ENCODE results near the gene FOXK2. TPM values are rescaled to one million over a fixed set of nuclear protein-coding genes. Genes with fewer than 3 reads are reported as not detected.
A peak's percentile ranks its signal among the peaks of the same experiment; 100 is the strongest.

The FOXK2 gene
- total RNA-seq, 1 donor from 2014 or later, result 55.5 TPM

DNA sequence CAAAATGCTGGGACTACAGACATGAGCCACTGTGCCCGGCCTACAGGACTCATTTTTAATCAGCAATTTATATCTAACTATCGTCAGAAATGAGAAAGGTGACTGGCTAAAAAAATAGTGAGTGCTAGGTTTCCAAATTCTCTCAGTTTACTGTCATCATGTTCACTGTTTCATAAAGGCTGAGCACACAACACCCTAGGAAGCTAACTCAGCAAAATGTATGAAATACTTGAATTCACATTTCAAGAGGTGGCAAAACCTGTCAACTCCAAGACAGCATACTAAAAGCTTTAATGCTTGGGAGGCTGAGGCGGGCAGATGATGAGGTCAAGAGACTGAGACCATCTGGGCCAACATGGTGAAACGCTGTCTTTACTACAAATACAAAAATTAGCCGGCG lies 112.0 kb downstream of the FOXK2 start:
- TF ChIP-seq POLR2A (IDR thresholded peaks at IDR 0.05) (no peak), POLR2AphosphoS5 (IDR thresholded peaks at IDR 0.05; ENCODE audit: insufficient read depth in 1 of 2, low read depth in 1 of 2) (no peak)
- TF ChIP-seq, protein P1, sequence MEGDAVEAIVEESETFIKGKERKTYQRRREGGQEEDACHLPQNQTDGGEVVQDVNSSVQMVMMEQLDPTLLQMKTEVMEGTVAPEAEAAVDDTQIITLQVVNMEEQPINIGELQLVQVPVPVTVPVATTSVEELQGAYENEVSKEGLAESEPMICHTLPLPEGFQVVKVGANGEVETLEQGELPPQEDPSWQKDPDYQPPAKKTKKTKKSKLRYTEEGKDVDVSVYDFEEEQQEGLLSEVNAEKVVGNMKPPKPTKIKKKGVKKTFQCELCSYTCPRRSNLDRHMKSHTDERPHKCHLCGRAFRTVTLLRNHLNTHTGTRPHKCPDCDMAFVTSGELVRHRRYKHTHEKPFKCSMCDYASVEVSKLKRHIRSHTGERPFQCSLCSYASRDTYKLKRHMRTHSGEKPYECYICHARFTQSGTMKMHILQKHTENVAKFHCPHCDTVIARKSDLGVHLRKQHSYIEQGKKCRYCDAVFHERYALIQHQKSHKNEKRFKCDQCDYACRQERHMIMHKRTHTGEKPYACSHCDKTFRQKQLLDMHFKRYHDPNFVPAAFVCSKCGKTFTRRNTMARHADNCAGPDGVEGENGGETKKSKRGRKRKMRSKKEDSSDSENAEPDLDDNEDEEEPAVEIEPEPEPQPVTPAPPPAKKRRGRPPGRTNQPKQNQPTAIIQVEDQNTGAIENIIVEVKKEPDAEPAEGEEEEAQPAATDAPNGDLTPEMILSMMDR (IDR thresholded peaks at IDR 0.05), result no peak
- Histone ChIP-seq H3K4me1 (peaks cover 2% of the 10 kb centered on the region), H3K27ac (no peak overlapping the region), H3K36me3 (peaks cover 0 to 28% of the 10 kb centered on the region in 2 donors), H3K27me3 (no peaks in the 10 kb centered on the region), H3K9me3 (no peaks in the 10 kb centered on the region), H3K4me3 (no peak overlapping the region)
- intact Hi-C loops (cut with DNase I), result no loop called here
- DNase-seq (ENCODE audit: extremely low spot score in 2 of 2), result no peak

DNA sequence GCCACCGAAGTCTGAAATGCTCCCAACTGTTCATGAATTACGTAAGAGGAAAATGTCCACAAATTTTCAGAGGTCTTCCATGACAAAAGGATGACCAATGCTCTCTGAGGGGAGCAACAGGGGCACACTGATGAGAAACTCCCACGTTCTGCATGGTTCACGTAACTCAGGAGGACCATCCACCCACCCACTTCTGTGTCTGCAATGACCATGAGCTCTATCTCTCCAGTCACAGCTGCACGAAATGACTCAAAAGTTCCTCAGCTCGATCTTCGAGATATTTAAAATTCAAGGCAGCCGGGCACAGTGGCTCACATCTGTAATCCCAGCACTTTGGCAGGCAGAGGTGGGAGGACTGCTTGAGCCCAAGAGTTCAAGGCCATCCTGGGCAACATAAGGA lies 112.9 kb downstream of the FOXK2 start:
- H3K27me3 ChIP-seq, result no peaks in the 10 kb centered on the region
- DNase-seq (ENCODE audit: extremely low spot score in 2 of 2), result no peak
- peaks cover 9% of the 10 kb centered on the region for H3K4me1 ChIP-seq
- H3K36me3 ChIP-seq, result peaks cover 0 to 21% of the 10 kb centered on the region in 2 donors
- no peak overlapping the region for H3K4me3 ChIP-seq
- intact Hi-C loops (cut with DNase I), result no loop called here
- TF ChIP-seq POLR2AphosphoS5 (IDR thresholded peaks at IDR 0.05; ENCODE audit: insufficient read depth in 1 of 2, low read depth in 1 of 2), result no peak
- TF ChIP-seq POLR2A (IDR thresholded peaks at IDR 0.05), result no peak
- TF ChIP-seq, protein P1 (IDR thresholded peaks at IDR 0.05), result no peak
- no peaks in the 10 kb centered on the region for H3K9me3 ChIP-seq
- no peak overlapping the region for H3K27ac ChIP-seq

DNA sequence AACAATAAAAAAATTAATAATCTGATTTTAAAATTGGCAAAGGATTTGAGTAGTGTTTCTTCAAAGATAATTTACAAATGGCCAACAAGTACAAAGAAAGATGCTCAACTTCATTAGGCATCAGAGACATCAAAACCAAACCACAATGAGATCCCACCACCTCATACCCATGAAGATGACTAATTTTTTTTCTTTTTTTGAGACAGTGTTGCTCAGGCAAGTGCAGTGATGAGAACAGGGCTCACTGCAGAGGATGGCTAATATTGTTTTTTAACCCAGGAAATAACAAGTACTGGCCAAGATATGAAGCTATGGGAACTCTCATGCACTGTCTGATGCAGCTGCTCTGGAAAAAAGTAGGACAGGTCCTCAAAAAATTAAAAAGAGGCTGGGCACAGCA lies 113.8 kb downstream of the FOXK2 start:
- Histone ChIP-seq H3K9me3 (no peaks in the 10 kb centered on the region), H3K4me3 (no peak overlapping the region), H3K36me3 (peaks cover 0 to 17% of the 10 kb centered on the region in 2 donors), H3K27ac (no peak overlapping the region), H3K4me1 (peaks cover 11% of the 10 kb centered on the region), H3K27me3 (no peaks in the 10 kb centered on the region)
- intact Hi-C loops (cut with DNase I), result no loop called here
- TF ChIP-seq, protein P1 (IDR thresholded peaks at IDR 0.05), result no peak
- TF ChIP-seq POLR2AphosphoS5 (IDR thresholded peaks at IDR 0.05; ENCODE audit: insufficient read depth in 1 of 2, low read depth in 1 of 2) (no peak), POLR2A (IDR thresholded peaks at IDR 0.05) (no peak)
- DNase-seq (ENCODE audit: extremely low spot score in 2 of 2), result no peak

DNA sequence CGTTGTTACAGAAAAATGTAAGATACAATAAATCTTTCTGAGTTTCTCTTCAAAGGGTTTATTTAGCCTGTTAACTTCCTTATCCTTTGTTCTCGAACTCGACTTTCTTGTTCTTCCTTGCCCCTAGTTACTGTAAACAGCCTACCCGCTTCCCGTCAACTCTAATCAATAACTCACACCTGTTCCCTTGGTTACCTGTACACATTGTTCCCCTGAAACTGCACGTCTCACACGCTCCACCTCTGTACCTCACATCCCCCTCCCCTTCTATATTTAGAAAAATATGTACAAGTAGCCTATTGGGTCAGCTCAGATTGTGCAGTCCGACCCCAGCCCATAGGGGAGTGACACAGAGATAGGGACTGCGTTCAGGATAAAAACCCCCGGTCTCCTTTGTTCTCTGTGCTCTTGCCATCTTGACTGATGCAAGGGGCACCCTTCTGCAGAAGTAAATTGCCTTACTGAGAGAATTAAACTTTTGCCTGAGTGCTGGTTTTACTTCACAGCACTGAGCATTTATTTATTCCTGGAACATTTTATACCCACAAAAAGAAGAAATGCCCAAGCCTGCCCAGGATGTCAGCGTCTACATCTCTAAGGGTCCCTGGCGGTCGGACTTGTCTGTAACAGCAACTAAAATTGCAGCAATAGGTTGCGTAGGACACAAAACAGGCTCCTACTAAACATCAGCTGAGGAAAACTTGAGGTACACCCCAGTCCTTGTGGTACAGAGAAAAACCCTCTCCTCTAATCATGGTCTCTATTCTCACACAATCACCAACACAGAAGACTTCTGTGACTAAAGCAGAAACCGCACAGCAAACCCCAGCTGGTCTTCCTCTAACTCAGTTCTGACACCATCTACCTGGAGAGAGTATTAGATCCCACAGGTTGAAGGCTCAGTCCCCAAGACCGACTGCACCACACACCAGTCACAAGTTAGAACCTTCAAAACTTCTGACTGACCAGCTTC lies 117.4 kb downstream of the FOXK2 start:
- Histone ChIP-seq H3K27me3 (no peaks in the 10 kb centered on the region), H3K4me1 (peaks cover 30% of the 10 kb centered on the region), H3K27ac (peak overlapping the region; percentile 3), H3K36me3 (peaks cover 0 to 26% of the 10 kb centered on the region in 2 donors), H3K9me3 (no peaks in the 10 kb centered on the region), H3K4me3 (no peak overlapping the region)
- intact Hi-C loops (cut with DNase I), result no loop called here
- no peak for DNase-seq (ENCODE audit: extremely low spot score in 2 of 2)
- TF ChIP-seq, protein P1 (IDR thresholded peaks at IDR 0.05), result no peak

DNA sequence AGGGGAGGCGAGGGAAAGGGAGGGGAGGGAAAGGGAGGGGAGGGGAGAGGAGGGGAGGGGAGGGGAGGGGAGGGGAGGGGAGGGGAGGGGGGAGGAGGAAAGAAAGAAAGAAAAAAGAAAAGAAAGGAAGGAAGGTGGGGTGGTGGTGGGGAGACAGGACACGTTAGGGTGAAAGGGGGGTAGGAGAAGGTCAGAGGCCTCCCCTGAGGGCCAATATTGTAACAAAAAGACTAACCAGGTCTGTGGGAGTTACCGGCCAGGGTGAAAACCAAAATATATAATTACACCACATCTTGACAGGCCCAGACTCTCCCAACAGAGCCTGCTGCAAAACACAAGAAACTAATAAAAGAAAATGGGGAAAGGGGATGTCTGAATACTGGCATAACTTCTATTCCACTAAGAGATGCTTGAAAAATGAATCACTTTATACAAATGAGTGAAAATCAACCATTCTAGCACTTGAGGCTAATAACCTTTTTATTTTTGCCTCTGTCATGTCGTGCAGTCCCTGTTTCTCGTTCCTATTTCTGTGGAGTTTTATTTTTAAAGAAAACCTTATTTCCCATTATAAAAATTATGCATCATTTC lies 118.7 kb downstream of the FOXK2 start:
- TF ChIP-seq POLR2A (IDR thresholded peaks at IDR 0.05) (no peak), POLR2AphosphoS5 (IDR thresholded peaks at IDR 0.05; ENCODE audit: insufficient read depth in 1 of 2, low read depth in 1 of 2) (no peak)
- TF ChIP-seq, protein P1 (IDR thresholded peaks at IDR 0.05), result no peak
- no peaks in the 10 kb centered on the region for H3K9me3 ChIP-seq
- peaks cover 0 to 38% of the 10 kb centered on the region in 2 donors for H3K36me3 ChIP-seq
- H3K4me1 ChIP-seq, result peaks cover 30% of the 10 kb centered on the region
- intact Hi-C loops (cut with DNase I), result no loop called here
- no peaks in the 10 kb centered on the region for H3K27me3 ChIP-seq
- no peak overlapping the region for H3K4me3 ChIP-seq
- H3K27ac ChIP-seq, result no peak overlapping the region
- no peak for DNase-seq (ENCODE audit: extremely low spot score in 2 of 2)
